Caco-2 (cell line): ENCODE data around the gene AOC2. TPM values are rescaled to one million over a fixed set of nuclear protein-coding genes. Genes with fewer than 3 reads are reported as not detected.
"Not testable (repeated sequence)": the region's sequence is repeated elsewhere in the genome, so short reads cannot be mapped to it uniquely, and the experiment has no call there.

Experiments used
- BruUV-seq: library from RNA; stranded (reverse); fragments of 400-500 nt; replicated peaks from 2 replicates; lab custom pipeline; 2021; lab: Mats Ljungman, UMichigan
- CTCF ChIA-PET: fragments of 300-600 bp; sonication (Branson Sonifier 250); formaldehyde crosslinking; loops from one replicate; lab custom pipeline; 2022; ENCODE audit warnings: antibody characterized with exemption; lab: Charles Lee
- POLR2A ChIA-PET: fragments of 300-600 bp; sonication (Branson Sonifier 250); formaldehyde crosslinking; loops from one replicate; lab custom pipeline; 2022; ENCODE audit warnings: antibody characterized with exemption; lab: Charles Lee
- DNase-seq, 2 experiments: peaks; one replicate each; pipeline versions ENCODE4 v3.0.0 to v3.0.0-alpha.2; 2020 to 2022
- H3K27me3 ChIP-seq: replicated peaks from 2 replicates; pipeline ENCODE4 v1.6.0; 2011; ENCODE audit warnings: low read length; ENCODE audit not compliant: control insufficient read depth, insufficient read depth
- H3K36me3 ChIP-seq: 2 replicates; pipeline ENCODE4 v1.5.1; 2011; ENCODE audit warnings: low read length; ENCODE audit not compliant: control insufficient read depth, insufficient read depth
- H3K4me1 ChIP-seq: fragments of 250-450 bp; sonication (Bioruptor Pico); 2 replicates; pipeline ENCODE4 v1.5.1; 2020; ENCODE audit warnings: mild to moderate bottlenecking
- H3K4me3 ChIP-seq: 2 replicates; pipeline ENCODE4 v1.5.1; 2011; ENCODE audit warnings: low read depth, mild to moderate bottlenecking, control low read depth, low read length
- H3K9me3 ChIP-seq: fragments of 250-450 bp; sonication (Bioruptor Pico); 2 replicates; pipeline ENCODE4 v1.5.1; 2020; ENCODE audit warnings: mild to moderate bottlenecking, moderate library complexity
- H3K27ac Mint-ChIP-seq: one replicate; pipeline ENCODE4 v1.8.0; 2022; ENCODE audit warnings: mixed read lengths; ENCODE audit not compliant: unreplicated experiment
- H3K27me3 Mint-ChIP-seq: one replicate; pipeline ENCODE4 v1.8.0; 2022; ENCODE audit warnings: mixed read lengths; ENCODE audit not compliant: insufficient read depth, unreplicated experiment
- H3K36me3 Mint-ChIP-seq: one replicate; pipeline ENCODE4 v1.8.0; 2022; ENCODE audit warnings: mild to moderate bottlenecking, mixed read lengths; ENCODE audit not compliant: insufficient read depth, unreplicated experiment
- H3K4me1 Mint-ChIP-seq: one replicate; pipeline ENCODE4 v1.8.0; 2022; ENCODE audit warnings: low read depth, mixed read lengths; ENCODE audit not compliant: unreplicated experiment
- H3K4me3 Mint-ChIP-seq: one replicate; pipeline ENCODE4 v1.8.0; 2022; ENCODE audit warnings: mild to moderate bottlenecking, moderate library complexity, mixed read lengths; ENCODE audit not compliant: unreplicated experiment
- H3K9me3 Mint-ChIP-seq: one replicate; pipeline ENCODE4 v1.8.0; 2022; ENCODE audit warnings: mixed read lengths; ENCODE audit not compliant: unreplicated experiment
- intact Hi-C: fragments of 100-400 bp; cut with micrococcal nuclease; formaldehyde crosslinking; loops from one replicate; pipeline ENCODE4 v1.10.0; 2022; ENCODE audit not compliant: unreplicated experiment
- total RNA-seq: library from RNA; stranded (reverse); gene quantifications from 2 replicates; pipeline ENCODE4 v1.2.3, GENCODE V29; 2022
- TF ChIP-seq, protein P1 (sequence below), 2 experiments: fragments of 200-600 bp in 1 of 2; IDR thresholded peaks; 1 replicate in 1 of 2; 2 replicates in 1 of 2; pipeline versions ENCODE4 v1.5.1 to v1.8.0; 2011 to 2022; ENCODE audit warnings: antibody characterized with exemption in 1 of 2, control low read depth in 1 of 2, inconsistent platforms in 1 of 2, low read depth in 1 of 2, low read length in 1 of 2, mild to moderate bottlenecking in 1 of 2, moderate library complexity in 1 of 2; ENCODE audit not compliant: insufficient read depth in 1 of 2, severe bottlenecking in 1 of 2, unreplicated experiment in 1 of 2

AOC2 gene
- total RNA-seq, 1 experiment from 2014 or later = 4.2 TPM

DNA sequence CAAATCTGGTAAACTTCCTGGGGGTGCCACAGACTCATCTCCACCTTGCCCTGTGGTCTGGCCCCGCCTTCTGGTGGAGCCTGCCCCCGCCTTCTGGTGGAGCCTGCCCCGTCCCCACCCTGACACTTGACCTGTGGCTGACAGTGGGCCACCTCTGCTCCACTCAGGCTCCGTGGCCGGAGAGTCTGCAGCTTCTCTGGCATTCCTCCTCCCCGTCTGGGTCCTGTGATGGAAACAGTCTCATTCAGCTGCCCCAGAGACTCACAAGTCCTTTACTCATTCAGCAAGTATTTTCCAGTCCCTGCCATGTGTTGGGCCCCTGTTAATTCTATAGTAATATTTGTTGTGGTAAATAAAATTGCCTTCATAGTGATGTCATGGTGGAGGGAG lies 35.2 kb downstream of the AOC2 start:
- CTCF ChIA-PET = no interaction called here
- Histone ChIP-seq H3K9me3 (no peaks in the 10 kb centered on the region), H3K4me1 (no peaks in the 10 kb centered on the region), H3K36me3 (no peaks in the 10 kb centered on the region), H3K27me3 (no peaks in the 10 kb centered on the region), H3K4me3 (no peak overlapping the region)
- Mint-ChIP-seq H3K36me3 (no peaks in the 10 kb centered on the region), H3K4me1 (peaks cover 9% of the 10 kb centered on the region), H3K27me3 (no peaks in the 10 kb centered on the region), H3K27ac (no peak overlapping the region), H3K9me3 (no peaks in the 10 kb centered on the region), H3K4me3 (no peak overlapping the region)
- no peak for DNase-seq
- no TSS peak for BruUV-seq
- intact Hi-C loops = no loop called here
- TF ChIP-seq, protein P1, sequence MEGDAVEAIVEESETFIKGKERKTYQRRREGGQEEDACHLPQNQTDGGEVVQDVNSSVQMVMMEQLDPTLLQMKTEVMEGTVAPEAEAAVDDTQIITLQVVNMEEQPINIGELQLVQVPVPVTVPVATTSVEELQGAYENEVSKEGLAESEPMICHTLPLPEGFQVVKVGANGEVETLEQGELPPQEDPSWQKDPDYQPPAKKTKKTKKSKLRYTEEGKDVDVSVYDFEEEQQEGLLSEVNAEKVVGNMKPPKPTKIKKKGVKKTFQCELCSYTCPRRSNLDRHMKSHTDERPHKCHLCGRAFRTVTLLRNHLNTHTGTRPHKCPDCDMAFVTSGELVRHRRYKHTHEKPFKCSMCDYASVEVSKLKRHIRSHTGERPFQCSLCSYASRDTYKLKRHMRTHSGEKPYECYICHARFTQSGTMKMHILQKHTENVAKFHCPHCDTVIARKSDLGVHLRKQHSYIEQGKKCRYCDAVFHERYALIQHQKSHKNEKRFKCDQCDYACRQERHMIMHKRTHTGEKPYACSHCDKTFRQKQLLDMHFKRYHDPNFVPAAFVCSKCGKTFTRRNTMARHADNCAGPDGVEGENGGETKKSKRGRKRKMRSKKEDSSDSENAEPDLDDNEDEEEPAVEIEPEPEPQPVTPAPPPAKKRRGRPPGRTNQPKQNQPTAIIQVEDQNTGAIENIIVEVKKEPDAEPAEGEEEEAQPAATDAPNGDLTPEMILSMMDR (IDR thresholded peaks at IDR 0.05; ENCODE audit: insufficient read depth in 1 of 2, low read depth in 1 of 2, low read length in 1 of 2, severe bottlenecking in 1 of 2, unreplicated experiment in 1 of 2) = no peak
- POLR2A ChIA-PET = no interaction called here

DNA sequence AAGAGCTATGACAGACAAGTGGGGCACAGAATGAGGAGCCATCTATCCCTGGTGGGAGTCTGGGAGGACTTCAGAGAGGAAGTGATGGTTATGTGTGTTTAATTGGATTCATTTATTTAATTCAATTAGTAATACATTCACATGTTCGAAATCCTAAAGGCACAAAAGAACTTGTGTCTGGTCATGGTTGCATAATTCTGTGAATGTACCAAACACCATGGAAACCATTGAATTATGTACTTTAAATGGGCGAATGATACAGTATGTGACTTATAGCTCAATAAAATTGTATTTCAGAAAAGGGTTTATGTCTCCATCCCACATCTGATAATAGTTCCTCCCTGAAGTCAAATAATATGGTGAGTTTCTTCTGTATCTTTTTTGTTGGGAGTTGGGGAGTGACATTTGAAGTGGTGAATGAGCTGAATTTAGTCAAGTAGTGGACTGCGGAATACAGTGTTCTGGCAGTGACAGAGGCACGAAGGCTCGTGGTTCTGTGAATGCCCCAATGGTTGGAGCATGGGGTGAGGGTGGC lies 36.5 kb downstream of the AOC2 start:
- H3K36me3 ChIP-seq = no peaks in the 10 kb centered on the region
- H3K9me3 ChIP-seq = no peaks in the 10 kb centered on the region
- BruUV-seq = no TSS peak
- intact Hi-C loops = no loop called here
- Mint-ChIP-seq H3K9me3 (no peaks in the 10 kb centered on the region), H3K27me3 (no peaks in the 10 kb centered on the region), H3K4me3 (no peak overlapping the region), H3K36me3 (no peaks in the 10 kb centered on the region), H3K27ac (no peak overlapping the region), H3K4me1 (peaks cover 9% of the 10 kb centered on the region)
- CTCF ChIA-PET = interaction anchor here (0.7 kb wide), 1 partner anchor 271 kb away, joined by 3 read pairs; no protein-coding TSS in a partner anchor
- no peak overlapping the region for H3K4me3 ChIP-seq
- H3K4me1 ChIP-seq = no peaks in the 10 kb centered on the region
- DNase-seq = no peak
- H3K27me3 ChIP-seq = no peaks in the 10 kb centered on the region
- POLR2A ChIA-PET = no interaction called here
- TF ChIP-seq, protein P1 (IDR thresholded peaks at IDR 0.05; ENCODE audit: insufficient read depth in 1 of 2, low read depth in 1 of 2, low read length in 1 of 2, severe bottlenecking in 1 of 2, unreplicated experiment in 1 of 2) = no peak

DNA sequence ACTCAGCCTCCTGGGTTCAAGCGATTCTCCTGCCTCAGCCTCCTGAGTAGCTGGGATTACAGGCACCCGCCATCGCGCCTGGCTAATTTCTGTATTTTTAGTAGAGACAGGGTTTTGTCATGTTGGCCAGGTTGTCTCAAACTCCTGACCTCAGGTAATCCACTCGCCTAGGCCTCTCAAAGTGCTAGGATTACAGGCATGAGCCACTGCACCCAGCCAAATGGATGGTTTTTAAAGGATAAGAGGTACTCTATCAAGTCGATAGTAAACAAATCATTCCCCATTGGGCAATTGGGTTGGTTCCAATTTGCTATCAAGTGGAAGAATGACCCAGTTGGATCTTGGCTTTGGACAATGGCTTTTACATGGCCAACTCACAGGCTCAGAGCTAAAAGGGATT lies 37.3 kb downstream of the AOC2 start:
- BruUV-seq = not testable (repeated sequence)

More for the DNA sequence above, 37.3 kb downstream of the AOC2 start:
- H3K36me3 ChIP-seq, H3K36me3 Mint-ChIP-seq, DNase-seq, H3K9me3 ChIP-seq, H3K27me3 Mint-ChIP-seq, H3K27ac Mint-ChIP-seq, CTCF ChIA-PET, H3K4me3 Mint-ChIP-seq, H3K9me3 Mint-ChIP-seq, intact Hi-C loops, H3K27me3 ChIP-seq, POLR2A ChIA-PET, H3K4me3 ChIP-seq, H3K4me1 ChIP-seq: not testable (repeated sequence)
- H3K4me1 Mint-ChIP-seq = peaks cover 16% of the 10 kb centered on the region
